Central memory CD8-positive, alpha-beta T cell (primary cell): ENCODE results near the gene SEMA6A.

ENCODE experiments used
- ATAC-seq: fragments of 150-1000 bp; cut with Tn5 transposase; replicated peaks from 2 replicates; pipeline ENCODE4 v1.10.0; 2022; ENCODE audit warnings: mild to moderate bottlenecking, moderate FRiP score, moderate number of reproducible peaks; ENCODE audit not compliant: poor library complexity, severe bottlenecking; ENCODE audit errors: extremely low read depth
- DNase-seq, 2 donors: peaks; one replicate each; pipeline ENCODE4 v3.0.0; 2021; ENCODE audit warnings: low spot score in 2 of 2
- H3K27ac Mint-ChIP-seq: one replicate; pipeline ENCODE4 v1.8.0; 2022; ENCODE audit warnings: low read depth, mild to moderate bottlenecking, moderate library complexity, mixed read lengths
- H3K27me3 Mint-ChIP-seq: one replicate; pipeline ENCODE4 v1.8.0; 2022; ENCODE audit warnings: mixed read lengths
- H3K36me3 Mint-ChIP-seq: one replicate; pipeline ENCODE4 v1.8.0; 2022; ENCODE audit warnings: mild to moderate bottlenecking, moderate library complexity, mixed read lengths; ENCODE audit not compliant: insufficient read depth
- H3K4me1 Mint-ChIP-seq: one replicate; pipeline ENCODE4 v1.8.0; 2022; ENCODE audit warnings: mixed read lengths
- H3K4me3 Mint-ChIP-seq: one replicate; pipeline ENCODE4 v1.8.0; 2022; ENCODE audit warnings: mild to moderate bottlenecking, moderate library complexity, mixed read lengths
- H3K9me3 Mint-ChIP-seq: one replicate; pipeline ENCODE4 v1.8.0; 2022; ENCODE audit warnings: mixed read lengths

Gene SEMA6A

DNA sequence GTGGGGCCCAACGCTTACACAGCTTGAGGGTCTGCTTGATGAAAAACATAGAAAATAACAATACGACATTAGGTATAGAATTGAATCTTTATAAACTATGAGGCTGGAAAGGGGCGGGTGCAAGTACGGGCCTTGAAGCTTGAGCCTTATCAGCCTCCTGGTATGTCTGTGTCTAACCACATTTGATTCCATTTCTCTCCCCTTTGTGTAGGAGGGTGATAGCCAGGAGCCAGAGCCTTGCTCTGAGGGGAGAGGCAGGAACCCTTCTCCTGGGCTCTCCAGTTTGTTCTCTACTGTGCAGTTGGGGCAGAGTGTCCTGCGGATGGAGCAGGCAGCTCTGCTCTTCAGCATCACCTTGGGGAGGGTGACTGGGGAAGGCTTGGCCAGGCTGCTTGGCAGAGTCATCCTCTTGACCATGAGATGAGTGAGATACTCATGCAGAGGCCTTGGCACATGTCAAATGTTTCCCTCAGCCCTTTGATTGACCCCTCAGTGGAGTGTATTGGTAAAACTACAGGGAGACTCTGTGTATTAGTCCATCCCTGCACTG, 153.5 kb downstream of the SEMA6A start:
- no peak for DNase-seq
- no peaks in the 10 kb centered on the region for H3K4me1 Mint-ChIP-seq
- no peaks in the 10 kb centered on the region for H3K27me3 Mint-ChIP-seq
- H3K27ac Mint-ChIP-seq: no peak overlapping the region
- no peak for ATAC-seq
- H3K4me3 Mint-ChIP-seq: no peak overlapping the region
- H3K9me3 Mint-ChIP-seq: no peaks in the 10 kb centered on the region
- no peaks in the 10 kb centered on the region for H3K36me3 Mint-ChIP-seq

DNA sequence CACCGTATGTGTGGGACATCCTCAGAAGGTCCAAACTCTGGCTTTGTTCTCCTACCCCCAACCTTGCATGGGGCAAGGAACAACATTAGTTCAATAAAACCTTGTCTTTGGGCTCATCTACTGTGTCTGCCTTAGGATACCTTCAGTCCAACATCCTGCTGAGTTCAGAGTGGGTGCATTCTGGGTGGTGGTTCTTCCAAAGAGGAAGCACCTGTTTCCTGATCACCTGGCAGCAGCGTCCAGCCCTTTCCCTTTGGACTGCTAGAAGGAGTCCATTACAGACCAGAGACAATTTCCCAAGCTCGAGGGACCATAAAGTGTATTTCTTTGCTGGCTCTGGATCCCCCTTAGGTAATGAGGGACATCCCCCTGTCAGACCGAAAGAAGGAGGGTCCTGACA, 154.1 kb downstream of the SEMA6A start:
- H3K36me3 Mint-ChIP-seq: no peaks in the 10 kb centered on the region
- H3K4me1 Mint-ChIP-seq: no peaks in the 10 kb centered on the region
- no peak for ATAC-seq

DNA sequence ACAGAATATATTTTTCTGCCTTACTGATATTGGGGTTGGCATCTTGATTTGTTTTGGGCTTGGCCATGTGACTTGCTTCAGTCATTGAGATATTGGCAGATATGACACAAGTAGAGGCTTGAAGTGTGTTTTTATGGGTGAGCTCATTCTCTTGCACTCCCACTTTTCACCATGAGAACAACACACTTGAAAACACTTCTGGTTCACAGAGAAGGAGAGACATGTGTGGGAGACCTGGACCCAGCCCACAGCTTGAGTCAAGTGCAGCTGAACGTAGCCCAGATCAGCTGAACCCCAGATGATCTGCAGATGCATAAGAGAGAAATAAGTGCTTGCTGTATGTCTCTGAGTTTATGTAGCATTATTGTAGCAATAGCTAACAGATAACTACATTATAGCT, 155.4 kb downstream of the SEMA6A start:
- no peak overlapping the region for H3K27ac Mint-ChIP-seq
- no peaks in the 10 kb centered on the region for H3K36me3 Mint-ChIP-seq
- H3K9me3 Mint-ChIP-seq: no peaks in the 10 kb centered on the region
- no peaks in the 10 kb centered on the region for H3K27me3 Mint-ChIP-seq
- H3K4me1 Mint-ChIP-seq: no peaks in the 10 kb centered on the region
- ATAC-seq (no peak), DNase-seq (no peak)
- no peak overlapping the region for H3K4me3 Mint-ChIP-seq

More for the DNA sequence above, 154.1 kb downstream of the SEMA6A start:
- Mint-ChIP-seq H3K27ac (no peak overlapping the region), H3K27me3 (no peaks in the 10 kb centered on the region), H3K4me3 (no peak overlapping the region), H3K9me3 (no peaks in the 10 kb centered on the region)
- no peak for DNase-seq

DNA sequence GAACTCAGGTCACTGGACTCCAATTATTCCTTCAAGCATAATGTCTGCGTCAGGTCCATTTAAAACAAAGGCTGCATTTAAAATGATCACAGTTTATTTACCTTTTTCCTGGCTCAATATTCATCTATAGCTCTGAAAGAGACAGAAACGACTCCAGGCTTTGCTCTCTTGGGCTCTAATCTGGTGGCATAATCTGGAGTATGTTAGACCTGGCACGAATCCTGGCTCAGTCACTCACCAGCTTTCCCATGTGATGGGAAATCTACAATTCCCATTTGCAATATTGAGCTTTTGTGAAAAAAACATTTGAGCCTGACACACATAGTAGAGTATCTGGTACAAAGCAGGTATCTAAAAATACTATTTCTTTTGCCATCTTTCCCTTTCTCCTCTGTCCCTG, 155.8 kb downstream of the SEMA6A start:
- Mint-ChIP-seq H3K4me3 (no peak overlapping the region), H3K9me3 (no peaks in the 10 kb centered on the region), H3K27me3 (no peaks in the 10 kb centered on the region), H3K27ac (no peak overlapping the region), H3K4me1 (no peaks in the 10 kb centered on the region), H3K36me3 (no peaks in the 10 kb centered on the region)
- ATAC-seq (no peak), DNase-seq (no peak)

DNA sequence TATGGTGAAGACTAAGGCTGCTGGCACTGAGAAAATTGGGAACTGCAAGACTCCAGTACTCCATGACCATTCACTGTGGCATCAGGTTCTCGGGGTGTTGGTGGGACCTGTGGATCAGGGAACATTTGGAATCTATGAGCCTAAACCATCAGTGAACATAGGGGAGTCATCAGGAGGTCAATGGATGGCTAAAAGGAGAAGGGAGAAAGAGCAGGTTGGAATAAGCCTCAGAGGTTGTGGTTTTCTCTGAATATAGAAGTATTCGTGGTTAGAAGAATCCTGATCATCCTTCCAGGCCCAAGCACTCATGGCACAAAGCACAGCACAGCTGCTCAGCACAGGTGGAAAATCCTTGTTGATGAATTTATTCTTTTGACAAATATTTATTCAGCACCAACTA, 156.6 kb downstream of the SEMA6A start:
- no peaks in the 10 kb centered on the region for H3K36me3 Mint-ChIP-seq

DNA sequence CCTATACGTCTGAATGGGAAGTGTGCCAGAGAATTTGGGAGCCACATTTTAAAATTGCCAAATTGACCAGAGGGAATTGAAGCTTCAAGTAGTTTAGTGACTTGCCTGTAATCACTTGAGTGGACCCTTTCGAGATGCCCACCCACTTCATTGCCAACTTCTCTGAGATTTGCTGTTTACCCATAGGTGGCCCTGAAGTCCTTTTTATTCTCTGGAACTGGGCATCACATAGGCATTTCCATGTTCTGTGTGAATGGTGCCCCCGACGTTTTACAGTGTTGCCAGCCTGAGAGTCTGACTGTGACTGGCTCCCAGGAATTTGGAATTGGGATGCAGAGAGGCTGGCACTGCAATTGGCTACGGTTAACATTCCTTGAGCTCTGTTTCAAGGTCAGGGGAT, 158.6 kb downstream of the SEMA6A start:
- H3K4me1 Mint-ChIP-seq: no peaks in the 10 kb centered on the region
- no peaks in the 10 kb centered on the region for H3K9me3 Mint-ChIP-seq
- H3K4me3 Mint-ChIP-seq: no peak overlapping the region
- DNase-seq: no peak
- no peaks in the 10 kb centered on the region for H3K36me3 Mint-ChIP-seq
- ATAC-seq: no peak
- H3K27me3 Mint-ChIP-seq: no peaks in the 10 kb centered on the region
- H3K27ac Mint-ChIP-seq: no peak overlapping the region

More for the DNA sequence above, 156.6 kb downstream of the SEMA6A start:
- no peak overlapping the region for H3K4me3 Mint-ChIP-seq
- no peaks in the 10 kb centered on the region for H3K9me3 Mint-ChIP-seq
- H3K27me3 Mint-ChIP-seq: no peaks in the 10 kb centered on the region
- no peaks in the 10 kb centered on the region for H3K4me1 Mint-ChIP-seq
- H3K27ac Mint-ChIP-seq: no peak overlapping the region
- ATAC-seq: no peak
- DNase-seq: no peak

DNA sequence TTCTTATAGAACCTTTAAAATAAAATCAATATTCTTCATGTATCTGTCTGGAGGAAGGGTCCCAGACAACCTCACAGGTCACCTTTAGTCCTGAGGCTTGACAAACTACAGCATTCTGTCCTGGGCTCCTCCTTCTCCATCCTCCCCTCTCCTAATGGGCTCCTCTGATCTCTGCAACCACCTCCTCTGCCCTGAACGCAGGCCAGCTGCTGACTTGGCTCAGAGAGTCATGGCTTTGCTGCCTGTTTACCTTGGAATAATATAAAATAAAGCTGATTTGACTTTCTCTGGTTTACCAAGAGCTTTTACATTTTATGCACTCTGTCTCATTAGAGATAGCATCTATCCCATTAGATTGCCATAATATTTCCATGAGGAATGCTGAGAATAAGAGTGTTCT, 159.4 kb downstream of the SEMA6A start:
- H3K27me3 Mint-ChIP-seq: no peaks in the 10 kb centered on the region
- no peaks in the 10 kb centered on the region for H3K4me1 Mint-ChIP-seq
- no peak for ATAC-seq

DNA sequence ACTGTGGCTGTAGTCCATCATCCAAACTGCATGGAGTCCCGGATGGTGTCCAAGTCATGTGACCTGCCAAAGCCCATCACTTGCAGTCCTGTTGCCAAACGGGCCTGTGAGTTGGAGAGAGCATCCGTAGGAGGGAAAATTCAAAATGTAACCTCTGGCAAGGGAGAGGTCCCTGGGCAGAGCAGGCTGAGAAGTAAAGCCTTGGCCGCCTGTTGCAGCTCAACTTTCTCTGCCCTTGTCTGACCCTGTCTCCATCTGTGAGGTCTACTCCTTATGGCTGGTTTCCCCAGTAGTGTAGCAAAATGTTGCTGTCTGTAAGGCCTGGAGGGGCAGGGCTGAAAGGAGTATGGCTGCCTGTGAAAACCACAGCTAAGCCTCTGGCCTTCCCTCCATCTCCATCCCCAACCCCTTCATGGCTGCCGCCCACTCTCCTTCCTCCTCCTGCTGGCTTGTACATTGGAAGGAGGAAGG, 163.5 kb downstream of the SEMA6A start:
- Mint-ChIP-seq H3K27ac (no peak overlapping the region), H3K9me3 (no peaks in the 10 kb centered on the region), H3K4me3 (no peak overlapping the region), H3K4me1 (no peaks in the 10 kb centered on the region), H3K27me3 (no peaks in the 10 kb centered on the region), H3K36me3 (no peaks in the 10 kb centered on the region)
- DNase-seq: no peak
- no peak for ATAC-seq

More for the DNA sequence above, 159.4 kb downstream of the SEMA6A start:
- Mint-ChIP-seq H3K36me3 (no peaks in the 10 kb centered on the region), H3K9me3 (no peaks in the 10 kb centered on the region), H3K4me3 (no peak overlapping the region), H3K27ac (no peak overlapping the region)
- no peak for DNase-seq

DNA sequence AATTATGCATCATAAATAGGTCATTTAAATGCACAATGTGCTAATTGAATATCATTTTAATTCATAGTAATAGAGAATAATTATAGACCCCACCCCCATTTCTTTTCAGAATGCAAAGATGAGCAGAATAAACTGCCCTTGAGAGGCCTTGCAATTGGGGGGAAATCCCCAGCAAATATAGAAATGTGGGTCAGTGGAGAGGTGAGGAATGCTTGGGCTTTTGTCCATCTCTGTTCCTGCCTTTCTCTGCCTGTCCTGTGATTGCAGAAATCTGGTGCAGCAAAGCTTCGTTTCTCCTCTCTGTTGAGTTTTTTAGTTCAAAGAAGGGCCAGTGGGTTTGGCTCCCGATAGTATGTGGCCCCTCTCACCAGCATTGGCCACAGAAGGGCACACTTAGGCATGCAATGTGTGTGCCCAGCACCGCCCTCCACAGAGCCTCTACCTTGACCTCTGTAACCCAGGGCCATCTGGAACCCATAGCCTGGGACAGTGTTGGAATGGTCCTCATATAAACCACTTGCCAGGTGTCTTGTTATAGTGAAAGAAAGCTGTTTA, 164.2 kb downstream of the SEMA6A start:
- H3K27ac Mint-ChIP-seq: no peak overlapping the region
- H3K4me1 Mint-ChIP-seq: no peaks in the 10 kb centered on the region
- no peaks in the 10 kb centered on the region for H3K9me3 Mint-ChIP-seq
- DNase-seq (no peak), ATAC-seq (no peak)
- H3K4me3 Mint-ChIP-seq: no peak overlapping the region
- no peaks in the 10 kb centered on the region for H3K36me3 Mint-ChIP-seq
- no peaks in the 10 kb centered on the region for H3K27me3 Mint-ChIP-seq

DNA sequence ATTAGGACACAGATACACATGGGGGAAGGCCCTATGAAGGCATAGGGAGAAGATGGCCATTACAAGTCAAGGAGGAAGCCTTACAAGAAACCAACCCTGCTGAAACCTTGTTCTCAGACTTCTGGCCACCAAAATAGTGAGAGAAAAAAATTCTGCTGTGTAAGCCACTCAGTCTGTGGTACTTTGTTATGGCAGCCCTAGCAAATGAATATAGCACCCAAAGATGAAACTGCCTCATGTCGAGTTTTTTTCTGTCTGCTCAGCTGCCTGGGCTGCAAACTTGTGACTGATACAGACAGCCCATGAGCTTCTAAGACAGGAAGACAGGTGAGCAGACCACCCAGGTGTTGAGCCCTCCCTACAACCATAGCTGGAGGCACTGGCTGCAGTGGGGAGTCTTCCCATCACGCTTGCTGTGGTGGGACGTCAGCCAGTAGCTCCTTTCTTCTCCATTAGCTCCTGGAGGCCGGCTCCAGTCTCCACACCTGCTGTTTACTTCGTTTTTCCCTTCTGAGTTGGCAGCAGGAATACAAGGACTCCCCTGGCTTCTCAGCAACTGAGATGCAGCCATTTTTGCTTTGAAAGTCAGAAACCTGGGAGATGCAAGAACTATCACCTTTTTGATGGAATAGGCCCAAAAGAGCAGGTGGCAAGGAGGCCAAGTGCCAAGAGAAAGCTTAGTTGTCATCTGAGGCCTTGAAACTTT, 164.9 kb downstream of the SEMA6A start:
- Mint-ChIP-seq H3K9me3 (no peaks in the 10 kb centered on the region), H3K27ac (no peak overlapping the region), H3K27me3 (no peaks in the 10 kb centered on the region), H3K36me3 (no peaks in the 10 kb centered on the region), H3K4me3 (no peak overlapping the region), H3K4me1 (no peaks in the 10 kb centered on the region)
- DNase-seq (no peak), ATAC-seq (no peak)

DNA sequence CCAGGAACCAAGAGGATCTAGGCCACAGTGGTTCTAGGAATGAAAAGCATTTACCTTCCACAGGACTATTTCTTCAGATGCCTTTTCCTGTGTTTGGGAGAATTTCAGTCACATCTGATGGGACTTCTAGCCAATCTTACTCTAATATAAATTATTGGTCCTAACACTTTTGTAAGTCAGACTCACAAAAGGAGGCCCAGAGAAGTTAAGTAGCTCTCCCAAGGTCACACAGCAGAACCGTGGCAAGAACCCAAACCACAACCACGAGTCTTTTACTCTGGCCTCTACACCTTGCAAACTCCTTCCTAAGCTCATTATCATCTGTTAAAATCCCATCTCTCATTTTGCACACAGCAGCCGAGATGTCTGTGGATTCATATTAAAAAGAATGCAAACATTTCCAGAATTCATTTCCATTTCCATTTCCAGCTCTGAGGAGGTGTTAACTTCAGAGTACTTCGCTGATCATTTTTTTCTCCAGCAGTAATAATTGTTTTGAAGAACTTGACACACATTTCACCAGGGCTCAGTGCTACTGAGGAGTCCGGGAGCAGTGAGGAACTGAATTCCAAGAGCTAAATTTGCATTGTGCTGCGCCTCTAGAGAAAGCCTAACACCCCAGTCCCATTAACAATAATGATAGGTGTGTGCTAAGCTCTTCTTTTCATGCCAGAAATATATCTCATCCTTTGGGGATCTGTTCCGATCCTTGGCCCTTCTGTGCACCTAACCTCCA, 168.1 kb downstream of the SEMA6A start:
- Mint-ChIP-seq H3K36me3 (no peaks in the 10 kb centered on the region), H3K4me1 (no peaks in the 10 kb centered on the region), H3K27ac (no peak overlapping the region), H3K27me3 (no peaks in the 10 kb centered on the region), H3K4me3 (no peak overlapping the region), H3K9me3 (no peaks in the 10 kb centered on the region)
- DNase-seq: no peak
- no peak for ATAC-seq

DNA sequence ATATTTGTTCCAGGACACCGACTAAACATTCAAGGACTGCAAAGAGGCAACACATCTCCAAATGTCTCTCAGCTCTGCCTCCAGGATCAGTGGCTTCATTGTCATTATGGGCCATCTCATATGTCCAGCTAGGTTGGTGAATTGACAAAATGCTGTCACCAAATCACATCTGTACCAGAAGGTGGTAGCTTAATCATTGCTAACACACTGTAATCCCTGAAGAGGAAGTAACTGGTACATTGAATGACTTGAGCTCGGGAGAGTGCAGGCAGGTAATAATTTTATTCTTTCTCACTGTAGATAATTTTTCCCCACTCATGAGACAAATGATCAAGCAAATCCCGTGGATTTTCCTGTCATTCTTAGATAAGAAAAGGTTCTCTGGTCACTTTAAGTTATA, 169.8 kb downstream of the SEMA6A start:
- H3K27ac Mint-ChIP-seq: no peak overlapping the region
- no peak for ATAC-seq
- H3K9me3 Mint-ChIP-seq: no peaks in the 10 kb centered on the region
- no peak overlapping the region for H3K4me3 Mint-ChIP-seq
- no peaks in the 10 kb centered on the region for H3K36me3 Mint-ChIP-seq
- H3K4me1 Mint-ChIP-seq: no peaks in the 10 kb centered on the region
- no peak for DNase-seq
- no peaks in the 10 kb centered on the region for H3K27me3 Mint-ChIP-seq

DNA sequence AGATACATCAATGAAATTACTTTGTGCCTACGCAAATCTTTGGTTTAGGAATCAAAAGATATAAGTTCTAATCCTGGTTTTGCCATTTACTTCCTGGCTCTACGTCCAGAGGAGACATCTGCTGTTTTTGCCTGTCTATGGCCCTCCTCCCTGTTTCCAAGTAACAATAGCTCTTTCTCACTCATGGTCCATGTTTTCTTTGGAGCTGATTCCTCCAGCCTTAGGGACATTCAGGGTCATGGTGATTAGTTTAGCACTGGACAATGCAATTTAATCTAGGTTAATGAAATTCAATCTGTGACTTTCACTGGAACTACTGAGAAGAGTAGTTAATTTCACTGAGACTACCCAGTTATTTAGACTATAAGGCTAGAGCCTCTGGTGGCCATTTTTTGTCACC, 170.6 kb downstream of the SEMA6A start:
- no peaks in the 10 kb centered on the region for H3K27me3 Mint-ChIP-seq
- H3K4me3 Mint-ChIP-seq: no peak overlapping the region
- no peaks in the 10 kb centered on the region for H3K9me3 Mint-ChIP-seq
- H3K4me1 Mint-ChIP-seq: no peaks in the 10 kb centered on the region
- no peak overlapping the region for H3K27ac Mint-ChIP-seq
- no peak for ATAC-seq
- DNase-seq: no peak
- no peaks in the 10 kb centered on the region for H3K36me3 Mint-ChIP-seq
